Activated CD8-positive, alpha-beta T cell treated with anti-CD3 and anti-CD28 coated beads for 36 hours (primary cell): ENCODE data around the gene SHTN1. TPM values are rescaled to one million over a fixed set of nuclear protein-coding genes. Genes with fewer than 3 reads are reported as not detected.

Source experiments
- ATAC-seq: fragments of 200-7000 bp; cut with Tn5 transposase; one replicate; pipeline ENCODE4 v1.10.0; 2021; ENCODE audit warnings: mild to moderate bottlenecking, moderate library complexity
- CTCF ChIA-PET: fragments of 350-600 bp; sonication (Branson Sonifier 250); formaldehyde crosslinking; loops from one replicate; lab custom pipeline; 2021; ENCODE audit warnings: antibody characterized with exemption; lab: Charles Lee
- POLR2A ChIA-PET: fragments of 350-600 bp; sonication (Branson Sonifier 250); formaldehyde crosslinking; loops from one replicate; lab custom pipeline; 2021; ENCODE audit warnings: antibody characterized with exemption; lab: Charles Lee
- DNase-seq: peaks from one replicate; pipeline ENCODE4 v3.0.0-alpha.2; 2020
- H3K27ac Mint-ChIP-seq: one replicate; pipeline ENCODE4 v1.8.0; 2021; ENCODE audit warnings: mild to moderate bottlenecking, mixed read lengths
- H3K27me3 Mint-ChIP-seq: one replicate; pipeline ENCODE4 v1.8.0; 2021; ENCODE audit warnings: mixed read lengths
- H3K36me3 Mint-ChIP-seq: one replicate; pipeline ENCODE4 v1.8.0; 2021; ENCODE audit warnings: low read depth, mixed read lengths
- H3K4me1 Mint-ChIP-seq: one replicate; pipeline ENCODE4 v1.8.0; 2021; ENCODE audit warnings: low read depth, mixed read lengths
- H3K4me3 Mint-ChIP-seq: one replicate; pipeline ENCODE4 v1.8.0; 2021; ENCODE audit warnings: mild to moderate bottlenecking, moderate library complexity, mixed read lengths
- H3K9me3 Mint-ChIP-seq: one replicate; pipeline ENCODE4 v1.8.0; 2021; ENCODE audit warnings: mixed read lengths
- intact Hi-C: fragments of 100-400 bp; cut with micrococcal nuclease; formaldehyde crosslinking; loops from one replicate; pipeline ENCODE4 v1.10.0; 2022
- total RNA-seq, 2 experiments: library from RNA; stranded (reverse); gene quantifications; one replicate each; pipeline ENCODE4 v1.2.3, GENCODE V29; 2021
- TF ChIP-seq, protein P1 (sequence below): fragments of 200-600 bp; IDR thresholded peaks from one replicate; pipeline ENCODE4 v1.8.0; 2022; ENCODE audit warnings: antibody characterized with exemption, mild to moderate bottlenecking

The SHTN1 gene
- total RNA-seq, 2 experiments from 2014 or later = not detected

DNA sequence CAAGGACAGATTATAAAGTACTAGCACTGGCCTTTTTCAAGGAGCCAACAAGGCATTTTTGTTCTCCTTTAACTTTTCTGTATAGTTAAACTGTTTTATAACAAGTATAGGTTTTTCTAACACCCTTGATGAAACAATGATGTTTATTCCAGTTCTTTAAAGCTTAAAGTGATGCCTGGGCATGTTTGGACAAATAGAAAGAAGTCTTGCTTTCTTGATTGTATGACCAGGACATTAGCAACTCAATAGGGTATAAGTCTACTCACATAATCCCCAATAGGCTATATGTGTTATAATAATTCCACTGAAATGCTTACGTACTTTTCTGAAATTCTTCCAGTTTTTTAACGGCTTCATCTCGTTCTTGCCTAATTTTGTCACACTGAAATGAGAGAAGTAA lies 36.7 kb downstream of the SHTN1 start:
- ChIA-PET POLR2A (no interaction called here), CTCF (no interaction called here)
- Mint-ChIP-seq H3K27ac (no peak overlapping the region), H3K4me1 (no peaks in the 10 kb centered on the region), H3K36me3 (no peaks in the 10 kb centered on the region), H3K27me3 (no peaks in the 10 kb centered on the region), H3K4me3 (no peak overlapping the region), H3K9me3 (no peaks in the 10 kb centered on the region)
- DNase-seq (no peak), ATAC-seq (no peak)
- TF ChIP-seq, protein P1, sequence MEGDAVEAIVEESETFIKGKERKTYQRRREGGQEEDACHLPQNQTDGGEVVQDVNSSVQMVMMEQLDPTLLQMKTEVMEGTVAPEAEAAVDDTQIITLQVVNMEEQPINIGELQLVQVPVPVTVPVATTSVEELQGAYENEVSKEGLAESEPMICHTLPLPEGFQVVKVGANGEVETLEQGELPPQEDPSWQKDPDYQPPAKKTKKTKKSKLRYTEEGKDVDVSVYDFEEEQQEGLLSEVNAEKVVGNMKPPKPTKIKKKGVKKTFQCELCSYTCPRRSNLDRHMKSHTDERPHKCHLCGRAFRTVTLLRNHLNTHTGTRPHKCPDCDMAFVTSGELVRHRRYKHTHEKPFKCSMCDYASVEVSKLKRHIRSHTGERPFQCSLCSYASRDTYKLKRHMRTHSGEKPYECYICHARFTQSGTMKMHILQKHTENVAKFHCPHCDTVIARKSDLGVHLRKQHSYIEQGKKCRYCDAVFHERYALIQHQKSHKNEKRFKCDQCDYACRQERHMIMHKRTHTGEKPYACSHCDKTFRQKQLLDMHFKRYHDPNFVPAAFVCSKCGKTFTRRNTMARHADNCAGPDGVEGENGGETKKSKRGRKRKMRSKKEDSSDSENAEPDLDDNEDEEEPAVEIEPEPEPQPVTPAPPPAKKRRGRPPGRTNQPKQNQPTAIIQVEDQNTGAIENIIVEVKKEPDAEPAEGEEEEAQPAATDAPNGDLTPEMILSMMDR = no peak
- intact Hi-C loops = no loop called here

DNA sequence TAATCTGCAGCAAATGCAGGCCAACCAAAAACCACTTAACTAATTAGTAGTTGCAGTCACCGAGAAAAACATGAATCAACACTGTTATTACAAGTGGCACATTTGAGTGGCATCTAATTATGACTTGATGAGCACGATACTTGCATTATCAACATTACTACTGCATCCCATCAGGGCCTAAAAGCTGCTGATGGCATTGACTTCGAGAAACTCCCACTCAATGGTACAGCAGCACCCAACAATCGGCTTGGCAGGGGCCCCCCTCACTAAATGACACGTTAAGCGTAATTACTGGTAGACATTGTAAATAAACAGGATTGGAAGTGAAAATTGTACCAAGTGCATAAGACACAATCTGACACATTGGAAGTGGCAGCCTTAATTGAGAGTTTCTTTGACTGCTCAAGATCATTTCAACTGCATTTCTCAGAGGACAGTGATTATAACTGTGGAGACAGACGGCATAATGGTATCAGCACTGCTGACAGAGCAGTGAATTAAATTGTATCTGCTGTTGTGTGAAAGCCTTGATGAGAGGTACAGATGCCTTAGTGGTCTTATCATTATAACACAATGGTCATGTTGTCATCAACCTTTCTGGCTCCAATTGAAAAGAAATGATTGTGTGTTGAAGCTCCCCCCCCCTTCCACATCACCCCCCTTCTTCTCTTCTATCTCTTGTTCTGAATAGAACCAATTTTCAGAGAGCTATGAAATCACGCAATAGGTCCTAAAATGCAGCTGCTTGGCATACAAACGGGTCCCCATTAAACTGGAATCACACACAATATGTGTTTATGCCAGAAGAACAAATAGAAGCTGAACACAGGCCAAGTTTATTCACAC lies 43.4 kb downstream of the SHTN1 start:
- H3K4me1 Mint-ChIP-seq = no peaks in the 10 kb centered on the region
- TF ChIP-seq, protein P1 = no peak
- H3K27me3 Mint-ChIP-seq = no peaks in the 10 kb centered on the region
- H3K4me3 Mint-ChIP-seq = no peak overlapping the region
- no peaks in the 10 kb centered on the region for H3K9me3 Mint-ChIP-seq
- H3K36me3 Mint-ChIP-seq = no peaks in the 10 kb centered on the region
- ATAC-seq = no peak
- intact Hi-C loops = no loop called here
- DNase-seq = no peak
- no peak overlapping the region for H3K27ac Mint-ChIP-seq
- ChIA-PET CTCF (interaction anchor here (0.6 kb wide), 1 partner anchor 1132 kb away, joined by 3 read pairs; no protein-coding TSS in a partner anchor), POLR2A (interaction anchor here (0.6 kb wide), 2 partner anchors 45 to 1112 kb away, joined by 3 to 7 read pairs; no protein-coding TSS in a partner anchor)

DNA sequence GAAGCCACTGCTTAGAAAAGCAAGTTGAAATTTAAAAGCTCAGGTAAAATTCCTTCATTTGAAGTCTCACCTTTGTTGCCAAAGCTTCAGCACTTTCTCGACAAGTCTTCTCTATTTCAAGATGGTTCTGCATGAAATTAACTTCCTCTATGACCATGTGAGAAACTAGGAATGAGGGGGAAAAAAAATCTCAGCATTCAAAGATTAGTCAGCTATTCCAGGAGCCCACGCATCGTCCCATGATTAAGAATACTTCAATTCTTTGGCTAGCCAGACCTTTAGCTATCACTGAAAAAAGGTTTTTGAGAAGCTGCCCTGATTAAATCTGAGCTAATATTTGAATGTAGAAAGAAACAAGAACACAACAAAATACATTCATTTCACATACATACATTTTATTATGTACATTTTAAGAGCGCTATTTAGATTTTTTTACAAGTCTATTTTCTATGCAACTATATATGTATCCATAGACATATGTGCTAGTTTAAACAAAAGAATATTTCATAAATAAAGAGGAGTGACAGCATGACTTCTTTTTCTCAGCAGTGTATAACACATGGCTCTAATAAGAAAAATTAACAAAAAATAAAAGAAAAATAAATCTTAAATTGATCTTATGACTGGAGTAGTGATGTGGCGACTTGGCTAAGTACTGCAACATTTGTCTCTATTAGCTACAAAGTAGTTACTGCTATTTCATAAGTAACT lies 44.8 kb downstream of the SHTN1 start:
- Mint-ChIP-seq H3K4me1 (no peaks in the 10 kb centered on the region), H3K9me3 (no peaks in the 10 kb centered on the region), H3K27me3 (peaks cover 2% of the 10 kb centered on the region), H3K27ac (no peak overlapping the region), H3K36me3 (no peaks in the 10 kb centered on the region), H3K4me3 (no peak overlapping the region)
- intact Hi-C loops = no loop called here
- ATAC-seq = no peak
- ChIA-PET POLR2A (no interaction called here), CTCF (no interaction called here)
- TF ChIP-seq, protein P1 = no peak
- DNase-seq = no peak

DNA sequence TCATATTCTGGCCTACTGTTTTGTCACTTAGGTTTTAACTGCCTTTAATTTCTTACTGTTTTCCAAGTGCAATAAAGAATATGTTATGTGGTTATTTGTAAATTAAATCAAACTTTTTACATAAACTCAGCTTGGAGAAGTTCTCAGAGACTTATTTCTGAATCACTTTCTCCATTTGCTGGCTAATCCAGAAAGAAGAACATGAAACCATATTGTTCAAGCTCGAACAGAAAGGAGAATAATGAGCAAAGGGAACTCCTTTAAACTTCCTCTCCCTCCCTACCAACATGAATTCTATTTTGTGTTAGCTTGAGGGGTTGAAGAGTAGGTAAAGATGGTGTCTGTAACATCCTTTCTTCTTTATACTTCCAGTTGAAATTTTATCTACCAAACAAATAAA lies 52.3 kb downstream of the SHTN1 start:
- intact Hi-C loops = no loop called here
- POLR2A ChIA-PET = no interaction called here
- Mint-ChIP-seq H3K27me3 (peaks cover 3% of the 10 kb centered on the region), H3K36me3 (no peaks in the 10 kb centered on the region), H3K9me3 (no peaks in the 10 kb centered on the region), H3K4me1 (no peaks in the 10 kb centered on the region), H3K4me3 (no peak overlapping the region), H3K27ac (no peak overlapping the region)
- ATAC-seq = no peak
- TF ChIP-seq, protein P1 = no peak
- CTCF ChIA-PET = no interaction called here
- no peak for DNase-seq

DNA sequence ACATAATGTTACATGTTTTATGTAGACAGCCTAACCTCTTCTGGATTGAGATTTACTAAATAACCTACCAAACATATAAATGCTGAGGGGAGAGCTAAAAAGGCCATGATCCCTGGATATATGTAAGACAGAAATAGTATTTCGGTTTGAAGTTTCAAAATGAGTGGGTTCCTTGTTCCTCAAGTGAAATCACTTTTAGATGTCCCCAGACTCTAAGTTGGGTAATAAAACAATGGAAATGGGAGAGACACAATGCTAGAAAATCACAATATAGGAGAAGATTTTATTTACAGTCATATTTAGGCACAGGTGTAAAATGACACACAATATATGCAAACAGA lies 56.5 kb downstream of the SHTN1 start:
- Mint-ChIP-seq H3K4me3 (no peak overlapping the region), H3K27ac (no peak overlapping the region), H3K4me1 (no peaks in the 10 kb centered on the region), H3K27me3 (peaks cover 8% of the 10 kb centered on the region), H3K9me3 (no peaks in the 10 kb centered on the region), H3K36me3 (no peaks in the 10 kb centered on the region)
- ATAC-seq = no peak
- intact Hi-C loops = no loop called here
- ChIA-PET POLR2A (no interaction called here), CTCF (interaction anchor here (0.9 kb wide), 1 partner anchor 227 kb away, joined by 3 read pairs; no protein-coding TSS in a partner anchor)
- DNase-seq = no peak
- TF ChIP-seq, protein P1 = no peak
